Choroid plexus epithelial cell (primary cell): ENCODE measurements around the gene NLRP13.

Experiments
- DNase-seq: peaks from one replicate; pipeline ENCODE4 v3.0.0-alpha.2; 2010; ENCODE audit warnings: low read depth
- H3K4me3 ChIP-seq: 2 replicates; pipeline ENCODE4 v1.5.1; 2011; ENCODE audit warnings: low read depth, mild to moderate bottlenecking, control low read depth, low read length, moderate library complexity
- TF ChIP-seq, protein P1 (sequence below): conservative IDR thresholded peaks from 2 replicates; pipeline ENCODE4 v1.5.1; 2011; ENCODE audit warnings: low read depth, mild to moderate bottlenecking, control low read depth, inconsistent platforms, low read length, moderate library complexity

Gene NLRP13

DNA sequence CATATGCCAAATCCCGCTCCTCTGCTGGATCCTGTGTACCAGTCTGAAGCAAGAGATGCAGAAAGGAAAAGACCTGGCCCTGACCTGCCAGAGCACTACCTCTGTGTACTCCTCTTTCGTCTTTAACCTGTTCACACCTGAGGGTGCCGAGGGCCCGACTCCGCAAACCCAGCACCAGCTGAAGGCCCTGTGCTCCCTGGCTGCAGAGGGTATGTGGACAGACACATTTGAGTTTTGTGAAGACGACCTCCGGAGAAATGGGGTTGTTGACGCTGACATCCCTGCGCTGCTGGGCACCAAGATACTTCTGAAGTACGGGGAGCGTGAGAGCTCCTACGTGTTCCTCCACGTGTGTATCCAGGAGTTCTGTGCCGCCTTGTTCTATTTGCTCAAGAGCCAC, 73.7 kb downstream of the NLRP13 start:
- H3K4me3 ChIP-seq: no peak overlapping the region
- TF ChIP-seq, protein P1, sequence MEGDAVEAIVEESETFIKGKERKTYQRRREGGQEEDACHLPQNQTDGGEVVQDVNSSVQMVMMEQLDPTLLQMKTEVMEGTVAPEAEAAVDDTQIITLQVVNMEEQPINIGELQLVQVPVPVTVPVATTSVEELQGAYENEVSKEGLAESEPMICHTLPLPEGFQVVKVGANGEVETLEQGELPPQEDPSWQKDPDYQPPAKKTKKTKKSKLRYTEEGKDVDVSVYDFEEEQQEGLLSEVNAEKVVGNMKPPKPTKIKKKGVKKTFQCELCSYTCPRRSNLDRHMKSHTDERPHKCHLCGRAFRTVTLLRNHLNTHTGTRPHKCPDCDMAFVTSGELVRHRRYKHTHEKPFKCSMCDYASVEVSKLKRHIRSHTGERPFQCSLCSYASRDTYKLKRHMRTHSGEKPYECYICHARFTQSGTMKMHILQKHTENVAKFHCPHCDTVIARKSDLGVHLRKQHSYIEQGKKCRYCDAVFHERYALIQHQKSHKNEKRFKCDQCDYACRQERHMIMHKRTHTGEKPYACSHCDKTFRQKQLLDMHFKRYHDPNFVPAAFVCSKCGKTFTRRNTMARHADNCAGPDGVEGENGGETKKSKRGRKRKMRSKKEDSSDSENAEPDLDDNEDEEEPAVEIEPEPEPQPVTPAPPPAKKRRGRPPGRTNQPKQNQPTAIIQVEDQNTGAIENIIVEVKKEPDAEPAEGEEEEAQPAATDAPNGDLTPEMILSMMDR: no peak
- no peak for DNase-seq

DNA sequence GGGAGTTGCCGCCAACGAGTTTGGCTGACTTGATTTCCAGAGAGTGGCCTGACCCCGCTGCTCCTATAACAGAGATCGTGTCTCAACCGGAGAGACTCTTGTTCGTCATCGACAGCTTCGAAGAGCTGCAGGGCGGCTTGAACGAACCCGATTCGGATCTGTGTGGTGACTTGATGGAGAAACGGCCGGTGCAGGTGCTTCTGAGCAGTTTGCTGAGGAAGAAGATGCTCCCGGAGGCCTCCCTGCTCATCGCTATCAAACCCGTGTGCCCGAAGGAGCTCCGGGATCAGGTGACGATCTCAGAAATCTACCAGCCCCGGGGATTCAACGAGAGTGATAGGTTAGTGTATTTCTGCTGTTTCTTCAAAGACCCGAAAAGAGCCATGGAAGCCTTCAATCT, 74.2 kb downstream of the NLRP13 start:
- DNase-seq: no peak
- TF ChIP-seq, protein P1: no peak
- no peak overlapping the region for H3K4me3 ChIP-seq

DNA sequence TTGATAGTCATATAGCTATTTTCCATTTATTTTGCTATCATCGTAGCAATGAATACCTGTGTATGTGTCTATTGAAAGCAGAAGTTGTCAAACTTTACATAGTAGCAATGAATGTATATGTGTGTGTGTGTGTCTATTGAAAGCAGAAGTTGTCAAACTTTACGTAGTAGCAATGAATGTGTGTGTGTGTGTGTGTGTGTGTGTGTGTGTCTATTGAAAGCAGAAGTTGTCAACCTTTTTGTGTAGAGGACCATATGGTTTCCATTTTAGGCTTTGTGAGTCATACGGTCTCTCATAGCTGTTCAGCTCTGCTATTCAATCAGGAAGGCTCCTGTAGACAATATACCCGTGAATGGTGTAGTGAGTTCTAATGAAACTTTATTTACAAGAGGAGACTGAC, 75.0 kb downstream of the NLRP13 start:
- H3K4me3 ChIP-seq: no peak overlapping the region
- TF ChIP-seq, protein P1: no peak
- no peak for DNase-seq

DNA sequence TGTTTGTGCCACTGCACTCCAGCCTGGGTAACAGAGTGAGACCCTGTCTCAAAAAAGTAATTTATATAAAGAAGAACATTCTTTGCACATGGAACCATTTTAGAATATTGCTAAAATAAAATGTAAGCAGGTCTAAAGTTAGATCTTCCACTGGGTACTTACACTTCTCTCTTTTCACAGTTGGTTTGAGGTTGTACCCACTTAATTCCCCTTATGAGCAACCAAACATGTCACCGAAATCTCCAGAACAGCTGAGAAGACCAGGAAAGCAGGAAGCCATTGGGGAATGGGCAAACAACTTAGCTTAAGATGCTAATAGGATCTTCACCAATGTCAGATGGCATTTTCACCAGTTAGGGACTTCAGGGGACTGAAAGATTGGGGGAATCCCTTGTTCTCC, 77.0 kb downstream of the NLRP13 start:
- TF ChIP-seq, protein P1: no peak
- H3K4me3 ChIP-seq: no peak overlapping the region
- no peak for DNase-seq
